Glomerular endothelial cell (primary cell): ENCODE measurements around the gene FGD1. TPM values are rescaled to one million over a fixed set of nuclear protein-coding genes. Genes with fewer than 3 reads are reported as not detected.
"Not testable (repeated sequence)": the region's sequence is repeated elsewhere in the genome, so short reads cannot be mapped to it uniquely, and the experiment has no call there.

ENCODE experiments used
- DNase-seq: peaks from one replicate; pipeline ENCODE4 v3.0.0-alpha.2; 2011; ENCODE audit warnings: low read depth, low spot score; ENCODE audit errors: extremely low read depth
- total RNA-seq: library from RNA; depleted of rRNA; stranded (reverse); fragments of >200 nt; gene quantifications from 2 replicates; pipeline ENCODE4 v1.2.3, GENCODE V29; 2015

FGD1 gene
- 8.3 and 12.5 TPM in 2 replicates for total RNA-seq

DNA sequence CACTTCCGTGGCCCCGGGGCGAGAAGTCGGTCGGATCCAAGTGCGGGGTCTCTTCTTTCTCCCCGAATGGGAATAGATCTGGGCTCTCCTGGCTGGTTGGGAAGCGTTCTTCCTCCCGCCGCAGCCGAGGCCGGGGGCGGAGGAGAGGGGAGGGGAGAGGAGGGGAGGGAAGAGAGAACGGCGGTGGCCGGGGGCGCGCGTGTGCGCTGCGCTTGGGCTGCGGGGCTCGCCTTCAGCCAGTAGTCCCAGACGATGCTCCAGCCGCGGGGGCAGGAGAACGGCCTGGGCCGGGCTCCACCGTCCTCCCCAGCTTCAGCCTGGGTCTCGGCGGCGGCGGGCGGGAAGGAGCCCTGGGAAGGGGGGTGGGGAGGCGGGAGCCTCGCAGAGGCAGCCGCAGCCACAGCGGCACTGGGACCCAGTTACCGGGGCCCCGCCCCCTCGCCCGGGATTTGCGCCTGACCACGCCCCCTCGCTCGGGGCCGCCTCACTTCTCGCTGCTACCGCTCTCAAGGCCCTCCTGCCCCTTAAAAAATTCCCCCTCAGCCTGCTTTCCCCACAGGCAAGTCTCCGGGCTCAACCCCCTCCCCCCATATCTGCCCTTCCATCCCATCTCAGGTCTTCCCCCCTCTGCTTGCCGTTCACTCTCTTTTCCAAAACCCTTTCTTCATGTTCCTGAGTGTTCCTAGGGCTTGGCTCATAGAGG lies at the start of gene FGD1:
TSS of gene FGD1 (minus strand) at position 421 of the 703 bp plus-strand sequence. CDS start 802 bp downstream, outside the sequence.
- DNase-seq, result no peak

DNA sequence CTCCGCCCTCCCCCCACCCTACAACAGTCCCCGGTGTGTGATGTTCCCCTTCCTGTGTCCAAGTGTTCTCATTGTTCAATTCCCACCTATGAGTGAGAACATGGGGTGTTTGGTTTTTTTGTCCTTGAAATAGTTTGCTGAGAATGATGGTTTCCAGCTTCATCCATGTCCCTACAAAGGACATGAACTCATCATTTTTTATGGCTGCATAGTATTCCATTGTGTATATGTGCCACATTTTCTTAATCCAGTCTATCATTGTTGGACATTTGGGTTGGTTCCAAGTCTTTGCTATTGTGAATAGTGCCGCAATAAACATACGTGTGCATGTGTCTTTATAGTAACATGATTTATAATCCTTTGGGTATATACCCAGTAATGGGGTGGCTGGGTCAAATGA lies 46.2 kb upstream of the FGD1 start:
- DNase-seq, result not testable (repeated sequence)

DNA sequence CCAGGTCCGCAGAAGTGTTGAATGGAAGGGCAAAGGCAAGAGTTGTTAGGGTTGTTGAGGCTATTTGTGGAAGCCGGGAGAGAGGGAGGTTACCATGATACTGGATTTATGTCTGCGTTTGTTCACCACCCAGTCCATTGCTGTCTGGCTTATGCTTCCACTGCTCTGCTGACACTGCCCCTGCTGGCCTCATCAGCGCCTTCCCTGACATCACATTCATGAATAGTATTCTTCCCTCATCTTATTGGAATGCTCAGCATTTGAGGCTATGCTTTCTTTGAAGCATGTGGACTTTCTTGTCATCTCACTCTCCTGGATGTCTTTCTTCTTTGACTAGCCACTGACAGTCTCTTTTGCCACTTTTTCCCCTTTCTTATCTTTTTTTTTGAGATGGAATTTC lies 44.3 kb upstream of the FGD1 start:
- DNase-seq, result no peak

DNA sequence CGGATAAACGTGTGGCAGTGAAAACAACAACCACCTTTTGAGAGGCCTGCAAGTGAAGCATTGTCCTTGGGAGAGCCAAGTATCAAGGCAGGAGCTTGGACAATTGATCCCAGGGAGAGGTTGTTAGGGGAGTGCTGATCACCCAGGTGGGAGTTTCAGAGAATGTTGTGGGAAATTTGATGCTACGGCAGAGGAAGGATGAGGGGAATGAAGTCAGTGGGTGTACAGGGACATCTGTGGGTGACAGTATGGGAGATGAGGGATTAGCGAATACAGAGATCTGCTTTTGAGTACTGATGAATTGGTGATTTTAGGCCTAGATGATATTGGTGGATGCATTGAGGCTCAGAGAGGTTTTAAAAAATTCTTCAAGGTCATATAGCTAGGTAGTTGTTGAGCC lies 38.2 kb upstream of the FGD1 start:
- no peak for DNase-seq

DNA sequence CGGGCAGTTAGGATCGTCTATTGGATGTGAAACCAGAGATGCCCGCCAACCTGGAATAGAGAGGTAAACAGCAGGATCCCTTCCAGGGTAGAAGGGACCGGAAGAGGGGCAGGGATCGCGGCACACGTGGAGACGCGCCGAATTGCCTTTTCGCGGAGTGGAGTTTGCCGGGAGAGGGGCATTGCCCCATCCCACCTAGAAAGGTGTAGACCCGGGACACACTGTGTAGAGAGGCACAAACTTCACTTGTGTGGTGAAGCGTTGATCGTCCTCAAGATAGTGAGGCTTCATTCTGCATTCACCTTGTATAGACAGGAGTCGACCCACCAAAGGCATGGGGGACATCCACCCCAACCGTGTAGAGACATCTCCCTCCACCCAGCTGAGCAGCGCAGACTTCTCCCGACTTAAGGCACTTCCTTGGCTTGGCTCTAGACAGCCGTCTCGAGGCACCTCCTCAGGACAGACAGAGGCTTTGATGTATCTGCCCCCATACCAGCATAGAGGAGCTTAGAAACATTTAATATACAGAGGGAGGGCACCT lies 34.4 kb upstream of the FGD1 start:
- no peak for DNase-seq

DNA sequence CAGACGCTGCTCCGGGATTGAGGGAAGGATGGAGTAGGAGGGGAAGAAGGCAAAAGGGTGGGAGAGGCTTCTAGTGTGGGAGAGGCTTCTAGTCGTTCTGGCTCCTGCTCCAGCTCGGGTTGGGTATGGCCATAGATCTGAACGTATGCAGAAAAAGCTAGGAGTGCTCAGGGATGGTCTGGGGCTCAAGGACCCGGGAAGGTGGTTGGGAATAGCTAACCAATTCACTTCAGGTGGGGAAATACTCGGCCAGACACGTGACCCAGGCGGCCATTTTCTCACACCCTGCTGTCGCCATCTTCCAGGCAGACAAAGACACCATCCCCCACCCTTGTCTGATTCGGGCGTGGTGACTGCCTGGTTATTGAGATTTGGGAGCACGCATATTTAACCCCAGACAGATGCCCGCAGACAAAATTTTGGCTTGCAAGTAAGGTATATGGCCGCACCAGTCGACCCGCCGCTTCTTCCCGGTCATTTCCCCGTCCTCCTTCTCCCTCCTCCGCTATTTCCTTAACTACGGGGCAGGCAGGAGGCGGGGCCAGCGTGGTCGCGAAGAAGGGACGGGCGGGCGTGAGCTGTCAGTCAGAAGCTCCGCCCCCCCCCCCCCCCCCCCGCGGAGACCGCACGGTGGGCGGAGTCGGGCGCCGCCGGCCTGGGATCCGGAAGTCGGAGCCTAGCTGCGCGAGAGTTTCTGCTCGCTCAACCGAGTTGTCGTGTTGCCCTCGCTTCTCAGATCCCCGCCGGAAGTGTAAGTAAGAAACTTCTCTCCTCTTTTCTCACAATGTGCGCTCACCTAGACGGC lies 33.7 kb upstream of the FGD1 start, which contains the start of gene GNL3L:
TSS of gene GNL3L (plus strand) at position 668 of the 805 bp plus-strand sequence. CDS start 2,348 bp downstream, outside the sequence.
- peak; percentile 20 for DNase-seq

DNA sequence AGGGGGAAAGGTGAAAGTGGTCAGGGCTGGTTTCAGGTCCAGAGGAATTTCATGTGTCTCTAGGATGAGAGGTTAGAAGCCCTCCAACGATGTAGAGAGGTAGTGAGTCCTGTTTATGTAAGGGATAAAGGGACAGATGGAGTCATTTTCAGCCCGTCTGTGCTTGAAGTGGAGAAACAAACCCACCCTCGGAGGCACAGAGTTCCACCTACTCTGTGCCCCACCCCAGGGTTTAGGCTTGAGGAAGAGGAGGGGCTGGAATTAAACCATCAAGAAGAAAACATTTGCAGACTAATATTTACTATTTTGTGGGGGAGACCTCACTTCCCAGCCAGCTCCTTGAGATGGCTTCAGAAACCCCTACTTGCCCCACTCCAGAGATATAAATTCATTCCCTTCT lies 33.1 kb upstream of the FGD1 start:
- DNase-seq, result no peak

DNA sequence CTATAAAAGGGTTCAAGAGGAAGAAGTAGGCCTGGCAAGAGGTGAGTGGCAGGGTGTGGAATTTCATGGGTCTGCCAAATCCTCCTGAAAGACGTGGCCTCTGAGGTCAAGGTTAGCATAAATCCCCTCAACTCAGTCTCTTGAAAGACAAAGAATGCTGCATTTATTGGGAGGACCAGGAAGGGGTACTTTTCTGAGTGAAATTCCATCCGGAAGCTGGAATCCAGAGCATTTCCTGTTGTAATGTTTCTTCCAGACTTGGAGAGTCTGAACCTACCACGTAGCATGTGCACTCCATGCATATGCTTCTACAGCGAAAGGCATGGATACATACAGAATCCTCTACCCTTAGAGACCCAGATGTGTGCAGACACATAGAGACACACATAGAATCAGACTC lies 13.4 kb upstream of the FGD1 start:
- peak; percentile 27 for DNase-seq

DNA sequence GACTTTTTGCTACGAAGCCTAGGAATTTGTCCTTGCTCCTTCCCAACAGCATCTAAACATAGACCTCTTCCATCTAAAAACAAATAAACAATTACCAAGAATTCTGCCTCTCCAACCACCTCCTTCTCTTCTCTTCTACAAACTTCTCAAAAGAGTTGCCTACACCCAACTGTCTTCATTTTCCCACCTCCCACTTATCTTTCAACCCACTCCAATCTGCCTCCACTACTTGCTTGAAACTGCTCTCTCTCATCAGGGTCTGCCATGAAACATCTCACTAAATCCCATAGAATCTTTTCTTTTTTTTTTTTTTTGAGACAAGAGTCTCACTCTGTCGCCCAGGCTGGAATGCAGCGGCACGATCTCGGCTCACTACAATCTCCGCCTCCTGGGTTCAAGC lies 902 bp upstream of the FGD1 start:
- DNase-seq, result no peak

DNA sequence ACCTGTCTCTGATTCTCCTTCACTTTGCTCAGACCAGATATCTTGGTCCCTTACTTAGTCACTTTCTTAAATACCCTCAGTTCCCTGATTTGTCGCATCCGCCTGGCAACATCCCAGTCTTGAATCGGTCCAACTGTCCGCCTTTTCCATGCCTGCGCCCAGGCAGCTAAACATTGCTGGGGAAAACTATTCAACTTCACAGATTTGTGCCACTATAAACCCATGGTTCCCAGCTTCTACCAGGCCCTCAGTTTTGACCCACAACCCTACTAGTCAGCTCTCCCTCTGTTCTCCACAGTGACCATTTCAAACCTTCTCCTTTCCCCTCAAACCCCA lies 451 bp upstream of the FGD1 start:
- no peak for DNase-seq

DNA sequence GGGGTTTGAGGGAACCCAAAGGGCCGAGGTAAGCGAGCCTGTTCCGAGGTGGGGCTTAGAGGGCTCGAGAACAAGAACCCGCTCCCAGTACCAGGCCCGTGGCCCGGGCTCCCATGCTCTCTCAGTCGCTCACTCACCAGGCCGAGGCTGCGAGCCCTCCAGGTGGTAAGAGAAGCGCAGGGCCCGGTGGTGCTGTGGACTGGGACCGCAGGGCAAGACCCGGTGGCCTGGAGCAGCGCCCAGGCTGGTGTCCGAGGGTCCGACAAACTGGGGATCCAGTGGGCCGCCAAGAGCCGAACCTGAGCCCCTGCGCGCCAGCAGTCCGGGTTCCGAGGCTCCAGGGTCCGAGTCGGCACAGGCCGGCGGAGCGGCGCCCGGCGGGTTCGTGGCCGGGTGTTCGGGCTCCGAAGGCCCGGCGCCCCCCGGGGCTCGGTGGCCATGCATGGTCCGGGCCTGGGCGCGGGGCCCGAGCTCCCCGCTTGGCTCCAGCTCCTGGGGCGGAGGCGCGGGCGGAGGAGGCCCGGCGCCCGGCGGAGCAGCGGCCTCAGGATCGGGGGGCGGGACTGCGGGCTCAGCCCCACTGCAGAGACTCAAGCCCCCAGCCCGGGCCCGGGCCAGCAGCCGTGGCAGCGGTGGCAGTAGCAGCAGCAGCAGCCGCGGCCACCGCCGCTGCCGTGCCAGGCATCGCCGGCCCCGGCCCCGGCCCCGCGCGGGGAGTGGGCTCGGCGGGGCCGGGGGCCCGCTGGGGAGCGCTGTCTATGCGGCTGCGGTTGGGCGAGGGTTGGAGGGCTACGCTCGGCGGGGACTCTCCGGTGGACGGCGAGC lies 833 bp downstream of the FGD1 start:
- no peak for DNase-seq

DNA sequence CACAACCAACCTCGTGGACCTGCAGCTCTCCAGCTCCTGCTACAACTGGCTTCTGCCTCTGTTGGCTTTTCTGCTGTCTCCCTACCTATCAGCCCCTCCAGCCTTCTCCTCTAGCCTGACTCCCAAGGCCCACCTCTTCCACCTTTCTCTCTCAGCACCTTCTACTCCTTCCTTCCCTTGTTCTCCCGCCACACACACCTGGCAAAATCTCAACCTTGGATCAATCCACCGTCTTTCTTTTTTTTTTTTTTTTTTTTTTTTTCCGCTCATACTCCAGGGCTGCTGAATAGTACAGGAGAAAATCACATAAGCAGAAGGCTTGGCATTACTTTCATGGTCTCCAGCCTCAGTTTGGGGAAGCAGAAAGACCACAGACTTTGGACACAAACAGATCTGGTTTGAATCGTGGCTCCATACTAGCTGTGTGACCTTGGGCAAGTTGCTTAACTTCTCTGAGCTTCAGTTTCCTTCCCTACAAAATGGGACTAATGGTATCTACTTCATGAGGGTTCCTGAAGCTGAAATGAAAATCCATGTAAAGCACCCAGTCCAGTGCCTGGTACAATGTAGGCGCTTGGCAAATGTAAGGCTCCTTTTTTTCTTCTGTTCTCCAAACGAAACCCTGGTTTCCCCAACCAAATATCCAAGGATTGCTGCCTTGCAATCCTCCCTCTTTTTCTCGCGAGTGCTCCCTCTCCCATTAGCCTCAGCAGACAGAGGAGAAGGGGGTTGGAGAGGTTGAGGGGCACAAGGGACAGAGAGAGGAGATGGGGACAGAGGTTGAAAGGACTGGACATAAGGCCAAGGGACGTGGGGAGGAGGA lies 1.7 kb downstream of the FGD1 start:
- no peak for DNase-seq

DNA sequence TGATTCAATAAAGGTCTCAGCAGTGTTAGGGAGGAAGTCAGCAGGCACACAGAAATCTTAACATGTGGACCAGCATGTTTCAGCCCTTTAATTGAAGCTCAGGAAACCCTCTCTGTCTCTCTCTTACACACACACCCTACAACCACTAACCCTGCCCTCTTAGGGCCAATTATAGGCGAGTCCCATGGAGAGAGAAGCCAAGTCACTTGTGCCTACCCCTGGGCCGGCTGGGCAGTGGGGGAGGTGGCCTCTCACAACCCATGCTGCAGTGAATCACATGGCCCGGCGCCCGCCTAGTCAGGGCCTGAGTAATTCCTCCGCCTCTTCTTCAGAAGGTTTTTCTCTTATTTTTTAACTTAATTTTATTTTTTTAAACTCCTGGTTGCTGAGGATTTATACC lies 3.7 kb downstream of the FGD1 start:
- DNase-seq, result no peak

DNA sequence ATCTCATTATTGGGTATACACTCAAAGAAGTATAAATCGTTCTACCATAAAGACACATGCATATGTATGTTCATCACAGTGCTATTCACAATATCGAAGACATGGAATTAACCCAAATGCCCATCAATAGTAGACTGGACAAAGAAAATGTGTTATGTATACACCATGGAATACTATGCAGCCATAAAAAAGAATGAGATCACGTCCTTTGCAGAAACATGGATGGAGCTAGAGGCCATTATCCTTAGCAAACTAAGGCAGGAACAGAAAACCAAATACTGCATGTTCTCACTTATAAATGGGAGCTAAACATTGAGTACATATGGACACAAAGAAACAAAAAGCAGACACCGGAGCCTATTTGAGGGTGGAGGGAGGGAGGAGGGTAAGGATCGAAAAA lies 6.2 kb downstream of the FGD1 start:
- DNase-seq, result not testable (repeated sequence)

DNA sequence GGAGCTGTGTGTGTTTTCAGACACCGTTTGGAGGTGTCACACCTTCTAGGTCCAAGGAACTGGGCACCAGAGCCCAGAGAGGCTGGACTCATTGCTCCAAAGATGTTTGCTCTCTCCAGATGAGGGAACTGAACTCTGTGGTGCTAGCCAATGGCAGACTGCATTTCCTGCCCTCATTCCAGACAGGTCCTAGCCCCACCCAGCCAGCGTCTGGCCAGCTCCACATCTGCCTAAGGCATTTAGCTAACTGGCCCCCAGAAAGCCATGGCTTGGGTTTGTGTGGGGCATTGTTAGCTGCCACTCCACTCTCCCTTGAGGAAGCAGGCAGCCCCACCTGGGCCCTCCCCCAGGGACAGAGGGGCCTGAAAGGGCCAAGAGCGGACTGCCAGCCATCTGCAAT lies 11.4 kb downstream of the FGD1 start:
- no peak for DNase-seq

DNA sequence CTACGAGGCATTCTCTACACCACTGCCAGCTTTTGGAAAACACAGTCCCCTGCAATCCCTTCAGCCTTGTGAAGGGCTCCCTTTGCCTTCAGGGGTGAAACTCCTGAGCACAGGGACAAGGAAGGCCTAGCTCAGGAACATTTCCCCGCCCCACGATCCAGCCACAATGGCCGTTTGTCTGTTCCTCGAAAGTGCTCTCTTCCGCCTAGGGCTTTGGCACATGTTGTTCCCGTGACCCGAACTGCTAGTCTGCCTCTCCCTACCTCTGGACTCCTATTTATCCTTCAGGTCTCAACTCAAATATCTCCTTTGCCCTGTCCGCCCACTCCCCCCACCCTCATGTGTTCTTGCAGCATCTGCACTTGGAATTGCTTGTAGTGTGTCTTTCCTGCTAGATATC lies 12.1 kb downstream of the FGD1 start:
- no peak for DNase-seq

DNA sequence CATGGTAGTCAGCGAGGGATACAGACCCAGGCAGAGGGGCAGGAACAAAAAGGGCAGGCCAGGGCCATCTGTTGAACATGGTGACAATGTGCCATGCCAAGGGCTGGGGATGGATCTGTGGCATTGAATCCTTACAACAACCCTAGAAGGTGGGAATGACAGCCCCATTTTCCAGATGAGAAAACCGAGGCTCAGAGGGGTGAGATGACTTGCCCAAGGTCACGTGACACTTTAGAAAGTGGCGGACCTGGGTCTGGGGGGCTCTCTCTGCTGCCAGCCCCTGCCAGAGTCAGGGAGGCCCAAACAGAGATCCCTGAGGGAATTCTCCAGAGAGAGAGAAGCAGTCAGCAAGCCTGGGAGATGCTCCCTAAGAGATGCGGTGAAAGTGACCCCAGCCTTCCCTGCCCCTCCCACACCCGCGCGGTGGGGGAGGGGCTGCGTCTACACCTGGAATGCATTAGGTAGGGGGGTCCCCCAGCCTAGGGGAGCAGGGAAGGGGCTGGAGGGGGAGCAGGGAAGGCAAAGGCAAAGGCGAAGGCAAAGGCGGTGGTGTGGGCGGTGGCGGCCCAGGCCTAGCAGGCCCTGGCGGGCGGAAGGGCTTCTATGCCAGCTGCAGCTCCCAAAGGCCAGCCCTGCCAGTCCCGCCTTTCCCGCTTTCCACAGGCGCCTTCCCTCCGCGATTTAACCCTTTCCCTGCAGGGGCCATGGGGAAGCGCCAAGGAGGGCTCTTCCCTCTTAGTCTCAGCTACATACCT lies 13.0 kb downstream of the FGD1 start:
- DNase-seq, result no peak

DNA sequence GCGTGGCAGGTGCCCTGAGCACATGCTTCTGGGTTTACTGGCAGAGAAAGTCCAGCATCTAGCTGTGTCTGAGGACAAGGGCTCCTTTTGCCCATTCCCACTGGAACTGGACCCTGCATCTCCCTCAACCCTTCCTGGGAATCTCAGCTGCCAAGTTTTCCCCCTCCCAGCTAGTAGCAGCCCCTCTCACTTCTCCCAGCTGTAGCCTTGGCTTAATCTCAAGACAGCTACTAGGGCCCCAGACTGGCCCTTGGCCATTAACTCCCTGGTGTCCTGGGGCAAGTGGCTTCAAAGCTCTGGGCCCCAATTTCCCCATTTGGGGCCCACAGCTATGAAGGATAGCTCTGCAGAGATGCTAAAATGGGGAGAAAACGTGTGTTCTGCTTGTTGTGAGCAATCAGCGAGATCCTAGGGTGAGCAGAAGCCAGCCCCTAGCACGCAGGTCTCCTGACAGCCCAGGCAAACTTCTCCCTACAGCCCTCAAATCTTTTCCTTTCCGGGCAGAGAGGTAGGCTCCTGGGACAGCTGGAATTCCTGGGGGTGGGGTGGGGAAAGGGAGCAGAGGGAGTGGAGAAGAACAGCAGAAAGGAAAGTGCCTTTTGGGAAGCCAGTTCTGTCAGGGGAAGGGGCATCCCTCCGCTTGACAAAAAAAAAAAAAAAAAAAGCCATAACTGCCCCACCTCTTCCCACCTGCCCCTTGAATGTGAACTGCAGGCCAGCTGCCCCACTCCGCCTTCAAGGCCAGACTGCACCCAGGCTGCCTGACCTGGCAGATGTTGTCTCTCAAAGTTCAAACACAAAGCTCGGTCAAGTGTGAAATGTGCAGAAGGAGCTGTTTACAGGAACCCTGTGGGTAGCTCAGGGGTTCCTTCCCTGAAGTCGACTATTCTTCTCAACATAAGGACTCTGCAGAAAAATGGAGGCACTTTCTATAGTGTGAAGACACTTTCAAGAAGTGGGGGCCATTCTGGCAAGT lies 16.6 kb downstream of the FGD1 start:
- DNase-seq, result no peak
